ENCODE measurements around the gene EPG5.

The EPG5 gene

GRCh38 chr18:45916302-45916701 lies 50.8 kb downstream of the EPG5 start:
- DNase-seq (ENCODE audit: low read depth), result no peak

- DNase-seq (ENCODE audit: low read depth), result no peak
These were observed 53.9 kb downstream of the EPG5 start for GRCh38 chr18:45913276-45913675.

DNA sequence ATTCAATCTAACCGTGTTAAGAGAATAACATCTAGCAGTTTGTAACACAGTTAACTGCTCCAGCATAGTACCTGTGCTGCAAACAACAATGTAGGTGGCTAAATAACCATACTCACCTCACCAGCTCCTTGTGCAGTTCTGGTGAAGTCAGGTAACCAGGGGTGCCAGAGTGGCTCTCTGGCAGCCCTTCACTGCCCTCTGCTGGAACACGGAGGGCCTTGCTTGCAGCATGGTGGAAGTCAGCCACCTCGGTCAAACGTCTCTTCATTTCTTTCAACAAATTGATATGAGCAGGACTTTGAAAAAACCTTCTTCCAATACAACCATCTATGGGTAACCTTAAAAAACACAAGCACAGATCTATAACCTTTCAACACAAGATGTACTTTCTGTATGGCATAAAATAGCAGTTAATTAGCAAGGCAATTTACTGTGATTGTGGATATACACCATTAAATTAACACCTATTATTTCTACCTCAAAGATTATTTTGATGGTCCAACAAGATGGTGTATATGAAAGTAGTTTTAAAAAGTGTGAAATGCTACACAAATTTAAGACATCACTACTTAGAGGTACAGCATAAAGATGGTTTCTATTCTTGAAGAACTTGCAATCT lies 56.6 kb downstream of the EPG5 start:
- DNase-seq (ENCODE audit: low read depth), result peak; percentile 13

GRCh38 chr18:45901654-45902210 lies 65.4 kb downstream of the EPG5 start:
- no peak for DNase-seq (ENCODE audit: low read depth)

- no peak for DNase-seq (ENCODE audit: low read depth)
These were observed 66.5 kb downstream of the EPG5 start for GRCh38 chr18:45900623-45901022.

- no peak for DNase-seq (ENCODE audit: low read depth)
These were observed 70.1 kb downstream of the EPG5 start for GRCh38 chr18:45896991-45897390.

- DNase-seq (ENCODE audit: low read depth), result no peak
These were observed 70.7 kb downstream of the EPG5 start for GRCh38 chr18:45896452-45896851.

DNA sequence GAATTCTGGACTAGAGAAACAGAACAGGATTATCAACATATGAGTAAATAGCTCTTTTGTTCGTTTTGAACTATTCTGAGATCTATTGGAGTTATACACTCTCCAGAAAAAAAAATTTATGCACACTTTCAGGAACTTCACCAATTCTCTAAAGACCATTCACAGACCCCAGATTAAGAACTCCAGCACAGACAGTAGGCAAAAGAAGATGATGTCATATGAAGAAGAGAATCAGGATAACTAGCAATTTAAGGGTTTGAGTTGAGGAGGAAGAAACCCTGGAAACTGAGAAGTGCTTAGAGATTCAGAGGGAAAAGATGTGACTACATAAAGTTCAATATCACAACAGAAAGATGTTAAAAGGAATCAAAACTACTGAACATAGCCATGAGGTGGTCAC lies 71.8 kb downstream of the EPG5 start:
- DNase-seq (ENCODE audit: low read depth), result no peak

DNA sequence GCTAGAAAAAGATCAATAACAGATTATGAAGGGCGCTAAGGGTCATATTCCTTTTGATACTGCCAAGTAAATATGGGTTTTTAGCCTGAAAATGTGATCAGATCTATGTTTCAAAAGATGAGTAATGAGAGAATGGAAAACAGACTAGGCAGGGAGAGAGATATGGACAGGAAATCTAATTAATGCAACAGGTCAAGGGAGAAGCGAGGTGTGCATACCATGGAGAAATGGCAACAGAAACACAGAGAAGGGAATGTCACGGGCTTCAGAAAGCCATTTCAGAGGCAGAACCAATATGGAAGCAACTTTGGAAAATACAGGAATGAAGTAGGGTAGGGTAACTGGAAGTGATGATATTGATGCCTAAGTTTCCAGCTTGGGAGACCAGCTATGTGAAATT lies 72.3 kb downstream of the EPG5 start:
- no peak for DNase-seq (ENCODE audit: low read depth)

DNA sequence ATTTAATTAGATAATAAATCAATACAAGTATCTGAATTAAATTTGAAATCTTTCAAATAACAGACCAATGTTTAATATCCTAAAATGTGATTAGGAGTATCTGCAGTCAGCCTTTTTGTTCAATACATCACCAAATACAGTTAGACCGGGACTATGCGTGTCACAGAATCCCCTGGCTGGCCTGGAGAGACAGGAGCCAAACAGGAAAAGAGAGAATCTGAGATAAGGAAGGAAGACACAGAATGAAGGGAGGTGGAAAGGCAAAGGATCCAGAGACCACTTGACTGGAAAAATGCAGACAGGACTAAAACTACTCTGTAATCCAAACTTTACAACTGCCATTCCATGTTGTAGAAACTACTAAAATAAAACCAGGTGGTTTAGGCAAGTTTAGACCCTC lies 75.3 kb downstream of the EPG5 start:
- no peak for DNase-seq (ENCODE audit: low read depth)

- DNase-seq (ENCODE audit: low read depth), result no peak
These were observed 76.5 kb downstream of the EPG5 start for GRCh38 chr18:45890606-45891005.

DNA sequence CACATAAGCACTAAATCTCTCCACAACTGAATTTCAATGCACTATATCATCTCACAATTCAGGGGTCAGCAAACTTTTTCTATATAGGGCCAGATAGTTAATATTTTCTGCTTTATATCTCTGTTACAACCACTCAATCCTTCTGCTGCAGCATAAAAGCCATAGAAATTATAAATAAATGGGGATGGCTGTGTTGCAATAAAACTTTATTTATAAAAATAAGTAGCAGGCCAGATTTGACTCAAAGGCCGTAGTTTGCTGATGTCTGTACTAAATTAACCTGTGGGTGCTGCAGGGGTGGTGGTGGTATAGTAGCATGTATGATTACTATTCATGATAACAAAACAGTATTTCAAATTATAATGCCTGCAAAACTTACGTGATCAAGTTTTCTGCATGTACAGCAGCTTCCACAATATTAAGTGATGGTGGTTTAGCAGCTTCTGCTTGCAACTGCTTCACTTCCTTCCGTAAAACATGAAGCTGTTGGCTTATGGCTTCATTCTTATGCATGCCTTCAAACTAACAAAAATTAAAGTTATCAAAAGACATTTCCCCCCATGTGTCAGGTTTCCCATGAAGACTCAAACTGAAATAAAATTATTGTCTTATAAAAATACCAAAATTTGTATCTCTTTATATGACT lies 77.6 kb downstream of the EPG5 start:
- no peak for DNase-seq (ENCODE audit: low read depth)

DNA sequence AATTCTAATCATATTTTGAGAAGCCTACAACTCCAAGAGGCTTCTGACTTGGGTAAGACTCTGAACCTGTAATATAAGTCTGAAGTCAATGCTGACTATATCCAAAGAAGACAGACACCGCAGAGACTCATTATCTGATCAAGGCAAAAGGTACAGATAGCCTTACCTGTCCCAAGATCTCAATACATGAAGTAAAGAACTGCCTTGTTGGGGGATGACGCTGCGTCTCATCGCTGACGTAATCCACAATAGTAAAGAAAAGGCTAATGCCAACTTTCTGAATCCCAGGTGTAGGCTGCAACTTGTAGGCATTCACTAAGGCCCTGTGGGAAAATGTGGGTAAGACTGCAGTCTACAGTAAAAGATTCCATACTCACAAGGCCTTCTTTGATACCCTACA lies 79.5 kb downstream of the EPG5 start:
- no peak for DNase-seq (ENCODE audit: low read depth)

DNA sequence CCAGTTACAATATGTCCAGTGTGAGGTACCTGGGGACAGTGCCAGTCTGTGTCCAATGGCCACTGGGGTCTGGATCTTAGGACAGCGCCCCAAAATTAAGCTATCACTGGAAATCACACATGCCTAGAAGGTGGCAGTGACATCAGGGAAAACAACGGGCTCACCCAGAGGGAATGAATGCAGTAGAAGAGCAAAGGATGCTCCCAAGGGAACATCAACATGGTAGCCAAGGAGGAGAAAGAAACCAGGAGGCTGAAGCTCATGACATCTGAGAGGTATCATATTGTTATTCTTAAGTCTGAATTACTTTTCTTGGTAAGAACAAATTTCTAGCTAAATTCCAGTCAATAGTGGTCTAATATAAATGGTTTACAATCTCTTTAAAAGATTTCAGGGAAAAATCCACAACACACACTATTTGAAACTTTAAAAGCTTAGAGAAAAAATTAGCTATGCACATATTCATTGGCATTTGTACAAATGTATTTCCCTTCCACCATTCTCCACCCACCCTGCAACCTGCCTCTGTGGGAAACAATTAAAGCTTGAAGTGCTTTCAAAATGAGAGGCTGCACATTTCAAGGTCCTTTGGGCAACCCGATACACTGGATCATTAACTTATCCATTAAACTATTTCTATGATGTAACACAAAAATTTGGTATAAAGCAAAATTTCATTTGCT lies 86.1 kb downstream of the EPG5 start:
- DNase-seq (ENCODE audit: low read depth), result no peak

- DNase-seq (ENCODE audit: low read depth), result peak; percentile 19
These were observed 87.2 kb downstream of the EPG5 start for GRCh38 chr18:45879681-45880655.

- DNase-seq (ENCODE audit: low read depth), result no peak
These were observed 89.7 kb downstream of the EPG5 start for GRCh38 chr18:45877403-45877802.

DNA sequence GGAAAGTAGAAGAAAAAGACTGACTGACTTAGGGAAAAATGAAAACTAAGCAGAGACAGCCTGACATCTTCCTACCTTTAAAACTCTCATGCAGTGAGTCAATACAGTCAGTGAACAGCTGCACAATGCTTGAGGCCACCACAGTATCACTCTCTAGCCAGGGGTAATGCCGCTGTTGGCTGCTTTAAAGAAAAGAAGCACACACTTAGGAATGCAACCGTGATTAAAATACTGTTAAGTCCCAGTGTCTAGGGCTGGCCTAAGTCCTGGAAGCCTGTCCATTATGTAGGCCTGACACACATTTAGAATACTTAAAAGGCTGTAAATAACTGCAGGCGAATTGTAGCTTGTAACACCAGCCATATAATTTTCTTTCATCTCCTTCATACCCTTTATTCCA lies 91.0 kb downstream of the EPG5 start:
- DNase-seq (ENCODE audit: low read depth), result no peak

DNA sequence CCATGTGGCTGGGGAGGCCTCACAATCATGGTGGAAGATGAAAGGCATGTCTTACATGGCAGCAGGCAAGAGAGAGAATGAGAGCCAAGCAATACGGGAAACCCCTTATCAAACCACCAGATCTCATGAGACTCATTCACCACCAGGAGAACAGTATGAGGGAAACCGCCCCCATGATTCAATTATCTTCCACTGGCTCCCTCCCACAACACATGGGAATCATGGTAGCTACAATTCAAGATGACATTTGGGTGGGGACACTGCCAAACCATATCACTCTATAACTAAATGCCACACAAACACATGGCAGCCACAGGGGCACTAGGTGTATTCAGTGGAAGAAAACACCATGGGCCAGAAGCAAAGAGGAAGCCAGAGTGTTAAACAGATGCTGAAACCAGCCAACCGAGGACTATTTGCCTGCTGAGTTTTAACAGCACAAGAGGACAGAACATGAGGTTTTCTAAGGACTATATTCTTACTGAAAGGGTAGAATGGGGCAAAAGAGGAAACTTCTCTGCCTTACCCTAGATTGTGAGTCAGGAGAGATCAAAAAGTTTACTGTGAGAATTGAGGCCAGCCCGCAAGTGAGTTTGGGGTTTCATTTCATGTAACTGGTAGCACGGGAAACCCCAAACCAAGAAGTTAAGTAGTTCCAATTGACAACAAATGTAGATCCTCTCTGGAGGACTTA lies 92.5 kb downstream of the EPG5 start:
- peak; percentile 27 for DNase-seq (ENCODE audit: low read depth)

DNA sequence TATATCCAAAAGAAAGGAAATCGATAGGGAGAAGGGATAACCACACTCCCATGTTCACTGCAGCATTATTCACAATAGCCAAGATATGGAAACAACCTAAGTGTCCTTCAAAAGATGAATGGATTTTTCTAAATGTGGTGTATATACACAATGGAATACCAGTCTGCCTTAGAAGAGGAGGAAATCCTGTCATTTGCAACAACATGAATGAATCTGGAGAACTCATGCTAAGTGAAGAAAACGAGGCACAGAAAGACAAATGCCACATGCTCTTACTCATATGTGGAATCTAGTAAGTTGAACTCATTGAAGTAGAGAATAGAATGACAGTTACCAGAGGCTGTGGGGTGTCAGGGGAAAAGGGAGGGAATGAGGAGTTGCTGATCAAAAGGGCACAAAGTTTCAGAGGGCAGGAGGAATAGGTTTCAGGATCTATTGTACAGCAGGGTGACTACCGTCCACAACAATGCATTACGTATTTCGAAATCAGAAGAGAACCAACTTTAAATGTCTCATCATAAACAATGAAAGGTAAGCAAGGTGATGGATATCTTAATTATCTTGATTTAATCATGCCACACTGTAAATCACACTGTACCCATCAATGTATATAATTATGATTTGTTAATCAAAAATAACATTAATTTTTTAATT lies 95.6 kb downstream of the EPG5 start:
- no peak for DNase-seq (ENCODE audit: low read depth)

- DNase-seq (ENCODE audit: low read depth), result no peak
These were observed 96.7 kb downstream of the EPG5 start for GRCh38 chr18:45870419-45870818.

DNA sequence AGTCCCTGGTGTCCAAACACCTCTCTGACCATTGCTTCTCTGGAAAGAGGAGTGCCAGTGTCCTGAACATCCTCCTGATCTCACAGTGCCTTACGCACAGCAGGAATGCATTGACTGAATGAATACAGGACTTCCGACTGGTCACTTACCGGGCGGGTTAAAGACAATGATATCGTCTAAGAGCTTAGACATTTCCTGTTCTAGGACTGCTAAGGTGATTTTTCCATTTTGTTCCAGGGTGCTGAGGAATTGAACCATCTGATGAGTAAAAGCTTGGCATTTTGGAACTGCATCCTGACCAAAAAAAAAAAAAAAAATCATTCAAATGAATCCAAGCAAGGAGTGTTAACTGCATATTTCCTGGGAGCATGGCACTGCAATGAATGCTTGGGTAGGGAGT lies 101.7 kb downstream of the EPG5 start:
- no peak for DNase-seq (ENCODE audit: low read depth)

Measured in T-helper 22 cell (primary cell).